ENCODE measurements around the gene BCAT1.

BCAT1 gene

GRCh38 chr12:24770334-24770733 is 178.6 kb downstream of the BCAT1 start:
- DNase-seq (ENCODE audit: low read depth in 2 of 2) = no peak

GRCh38 chr12:24769682-24770081 is 179.2 kb downstream of the BCAT1 start:
- no peak for DNase-seq (ENCODE audit: low read depth in 2 of 2)

GRCh38 chr12:24768415-24768814 is 180.5 kb downstream of the BCAT1 start:
- DNase-seq (ENCODE audit: low read depth in 2 of 2) = no peak

GRCh38 chr12:24767016-24767415 is 181.9 kb downstream of the BCAT1 start:
- no peak for DNase-seq (ENCODE audit: low read depth in 2 of 2)

- no peak for DNase-seq (ENCODE audit: low read depth in 2 of 2)
These were observed 184.2 kb downstream of the BCAT1 start for GRCh38 chr12:24764712-24765111.

- DNase-seq (ENCODE audit: low read depth in 2 of 2) = no peak
These were observed 188.1 kb downstream of the BCAT1 start for GRCh38 chr12:24760606-24761378.

- no peak for DNase-seq (ENCODE audit: low read depth in 2 of 2)
These were observed 188.7 kb downstream of the BCAT1 start for GRCh38 chr12:24760162-24760561.
